GM19395 (cell line): Measurements from ENCODE around the gene RCC2.
"Not testable (repeated sequence)": the region's sequence is repeated elsewhere in the genome, so short reads cannot be mapped to it uniquely, and the experiment has no call there.

Experiments used
- ATAC-seq: cut with Tn5 transposase; IDR thresholded peaks from one replicate; pipeline ENCODE4 v1.9.1; 2021; ENCODE audit warnings: mild to moderate bottlenecking, moderate library complexity; ENCODE audit not compliant: unreplicated experiment

The RCC2 gene

DNA sequence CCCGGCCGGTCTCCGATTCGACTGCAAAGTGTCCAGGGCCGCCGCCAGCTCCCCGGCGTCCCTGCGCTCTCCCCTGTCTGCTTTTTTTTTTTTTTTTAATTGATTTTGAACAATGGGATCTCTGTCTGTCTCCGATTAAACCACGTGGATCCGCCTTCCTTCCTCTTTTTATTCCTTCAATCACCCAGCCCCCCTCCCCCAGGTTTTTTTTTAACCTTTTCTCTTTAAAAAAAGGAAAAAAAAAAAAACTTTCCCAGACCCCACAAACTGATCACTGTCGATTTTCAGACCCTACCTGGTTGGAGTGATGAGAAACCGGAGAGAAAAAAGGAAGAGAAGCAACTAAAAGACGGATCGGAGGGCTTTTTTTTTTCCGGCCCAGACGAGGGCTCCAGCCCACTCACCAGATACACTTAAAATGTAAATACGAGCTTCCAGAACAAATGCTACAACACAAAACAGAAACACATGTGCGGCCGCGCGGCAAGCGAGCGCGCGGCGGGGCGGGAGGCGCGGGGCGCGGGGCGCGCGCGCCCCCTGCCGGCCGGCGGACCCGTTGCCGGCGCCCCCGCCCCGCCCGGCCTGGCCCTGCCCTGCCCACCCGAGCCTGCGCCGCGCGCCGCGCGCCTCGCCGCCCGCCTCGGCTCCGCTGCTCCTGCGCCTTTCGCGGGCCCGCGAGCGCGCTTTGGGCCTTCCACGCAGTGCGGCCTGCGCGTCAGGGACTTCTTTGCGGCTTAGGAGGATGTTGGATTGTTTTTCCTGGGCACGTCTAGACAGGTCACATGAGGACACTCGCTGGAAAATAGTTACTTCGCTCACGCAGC is at the start of gene RCC2:
RCC2 (minus strand) TSS at position 428 of the 824 bp plus-strand sequence. CDS start 1,163 bp downstream, outside the sequence.
- ATAC-seq = no peak

GRCh38 chr1:17486242-17486641 is 46.8 kb upstream of the RCC2 start:
- ATAC-seq = no peak

- no peak for ATAC-seq
Observed at GRCh38 chr1:17485281-17485680, 45.8 kb upstream of the RCC2 start.

DNA sequence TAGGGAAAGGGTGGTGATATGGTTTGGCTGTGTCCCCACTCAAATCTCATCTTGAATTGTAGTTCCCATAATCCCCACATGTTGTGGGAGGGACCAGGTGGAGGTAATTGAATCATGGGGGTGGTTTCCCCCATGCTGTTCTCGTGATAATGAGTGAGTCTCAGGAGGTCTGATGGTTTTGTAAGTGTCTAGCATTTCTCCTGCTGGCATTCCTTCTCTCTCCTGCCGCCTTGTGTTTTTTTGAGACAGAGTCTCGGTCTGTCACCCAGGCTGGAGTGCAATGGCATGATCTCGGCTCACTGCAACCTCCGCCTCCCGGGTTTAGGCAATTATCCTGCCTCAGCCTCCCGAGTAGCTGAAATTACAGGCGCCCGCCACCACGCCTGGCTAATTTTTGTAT is 42.5 kb upstream of the RCC2 start:
- ATAC-seq = not testable (repeated sequence)

DNA sequence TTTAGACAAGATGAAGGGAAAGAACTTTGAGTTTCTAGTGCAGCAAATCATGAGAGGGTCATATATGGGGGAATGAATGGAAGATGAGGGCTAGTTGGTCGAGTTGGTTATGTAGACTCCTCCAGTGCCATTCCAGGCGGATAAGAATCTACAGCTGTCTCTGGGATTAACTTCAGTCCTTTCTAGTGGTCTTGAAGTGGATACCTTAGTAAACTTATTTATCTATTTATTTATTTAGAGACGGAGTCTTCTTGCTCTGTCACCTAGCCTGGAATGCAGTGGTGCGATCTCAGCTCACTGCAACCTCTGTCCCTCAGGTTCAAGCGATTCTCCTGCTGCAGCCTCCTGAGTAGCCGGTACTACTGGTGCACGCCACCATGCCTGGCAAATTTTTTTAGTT is 41.4 kb upstream of the RCC2 start:
- no peak for ATAC-seq

DNA sequence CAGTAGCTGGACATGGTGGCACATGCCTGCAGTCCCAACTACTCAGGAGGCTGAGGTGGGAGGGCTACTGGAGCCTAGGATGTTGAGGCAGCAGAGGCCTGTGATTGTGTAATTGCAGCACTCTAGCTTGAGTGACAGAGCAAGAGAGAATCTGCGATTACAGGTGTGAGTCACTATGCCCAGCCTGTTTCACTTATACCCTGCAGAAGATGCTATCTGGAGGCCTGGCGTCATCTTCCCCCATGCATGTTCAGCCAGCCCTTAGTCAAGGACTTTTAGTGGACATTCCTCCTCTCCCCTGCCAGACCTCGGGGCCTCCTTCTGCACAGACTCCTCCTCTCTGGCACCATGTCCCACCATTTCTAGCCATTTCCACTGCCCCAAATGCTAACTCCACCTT is 36.3 kb upstream of the RCC2 start:
- ATAC-seq = no peak

GRCh38 chr1:17474836-17475555 is 35.5 kb upstream of the RCC2 start:
- not testable (repeated sequence) for ATAC-seq

DNA sequence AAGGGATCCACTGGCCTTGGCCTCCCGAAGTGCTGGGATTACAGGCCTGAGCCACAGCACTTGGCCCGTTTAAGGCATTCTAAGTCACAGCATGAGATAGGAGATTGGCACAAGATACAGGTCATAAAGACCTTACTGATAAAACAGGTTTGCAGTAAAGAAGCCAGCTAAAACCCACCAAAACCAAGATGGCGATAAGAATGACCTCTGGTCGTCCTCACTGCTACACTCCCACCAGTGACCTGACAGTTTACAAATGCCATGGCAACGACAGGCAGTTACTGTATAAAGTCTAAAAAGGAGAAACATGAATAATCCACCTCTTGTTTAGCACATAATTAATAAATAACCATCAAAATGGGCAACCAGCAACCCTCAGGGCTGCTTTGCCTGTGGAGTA is 33.3 kb upstream of the RCC2 start:
- no peak for ATAC-seq

GRCh38 chr1:17471393-17471792 is 31.9 kb upstream of the RCC2 start:
- ATAC-seq = no peak

- no peak for ATAC-seq
Observed at GRCh38 chr1:17470021-17470799, 30.7 kb upstream of the RCC2 start.

- not testable (repeated sequence) for ATAC-seq
Observed at GRCh38 chr1:17468357-17469265, 29.1 kb upstream of the RCC2 start.

DNA sequence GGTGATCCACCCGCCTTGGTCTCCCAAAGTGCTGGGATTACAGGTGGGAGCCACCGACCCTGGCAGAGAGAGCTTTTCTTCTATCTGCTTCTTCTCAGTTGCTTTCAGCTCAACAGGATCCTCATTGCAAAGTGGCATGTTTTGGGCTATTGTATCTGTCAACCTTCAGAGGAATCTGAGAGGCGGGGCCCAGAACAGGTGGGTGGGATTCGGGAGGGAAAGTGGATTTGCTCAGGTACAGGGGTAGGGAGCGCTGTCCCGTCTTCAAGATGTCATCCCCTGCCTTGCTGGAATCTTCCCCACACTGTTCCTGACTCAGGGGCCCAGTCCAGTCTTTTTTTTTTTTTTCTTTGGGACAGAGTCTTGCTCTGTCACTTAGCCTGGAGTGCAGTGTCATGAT is 26.9 kb upstream of the RCC2 start:
- ATAC-seq = no peak

- no peak for ATAC-seq
Observed at GRCh38 chr1:17465228-17465627, 25.8 kb upstream of the RCC2 start.

DNA sequence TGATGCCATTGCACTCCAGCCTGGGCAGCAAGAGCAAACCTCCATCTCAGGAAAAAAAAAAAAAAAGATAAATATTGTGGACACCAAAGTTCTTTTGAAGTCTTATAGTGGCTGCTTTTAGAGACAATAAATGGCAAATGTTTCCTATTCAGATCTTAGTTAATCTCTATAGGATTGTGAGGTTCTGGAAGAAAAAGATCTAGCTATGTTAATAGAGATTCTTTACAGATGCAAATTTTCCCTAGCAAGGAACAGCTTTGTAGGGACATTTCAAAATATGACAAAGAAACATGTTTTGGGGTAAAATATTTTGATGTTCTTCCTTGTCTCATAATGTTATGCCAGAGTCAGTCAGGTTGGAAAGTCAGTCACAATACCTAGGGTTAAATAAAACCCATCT is 24.5 kb upstream of the RCC2 start:
- ATAC-seq = no peak

- no peak for ATAC-seq
Observed at GRCh38 chr1:17462669-17463068, 23.2 kb upstream of the RCC2 start.

- no peak for ATAC-seq
Observed at GRCh38 chr1:17460219-17460618, 20.7 kb upstream of the RCC2 start.

DNA sequence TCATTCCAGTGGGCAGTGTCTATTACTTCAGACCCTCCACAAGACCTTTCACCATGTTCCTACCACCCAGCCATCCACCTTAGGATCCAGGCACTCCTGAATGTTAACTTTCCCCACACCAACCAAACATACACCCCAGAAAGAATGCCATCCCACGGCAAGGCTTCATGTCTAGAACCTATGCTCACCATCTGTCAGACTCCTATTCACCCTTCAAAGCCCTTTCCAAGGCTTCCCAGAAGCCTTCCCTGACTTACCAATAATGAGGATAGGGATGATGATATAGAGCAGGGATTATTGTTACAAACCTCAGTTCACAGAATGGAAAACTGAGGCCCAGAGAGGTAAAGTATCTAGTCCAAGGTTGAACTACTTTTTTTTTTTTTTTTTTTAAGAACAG is 19.3 kb upstream of the RCC2 start:
- ATAC-seq = no peak

- no peak for ATAC-seq
Observed at GRCh38 chr1:17452686-17453085, 13.2 kb upstream of the RCC2 start.

DNA sequence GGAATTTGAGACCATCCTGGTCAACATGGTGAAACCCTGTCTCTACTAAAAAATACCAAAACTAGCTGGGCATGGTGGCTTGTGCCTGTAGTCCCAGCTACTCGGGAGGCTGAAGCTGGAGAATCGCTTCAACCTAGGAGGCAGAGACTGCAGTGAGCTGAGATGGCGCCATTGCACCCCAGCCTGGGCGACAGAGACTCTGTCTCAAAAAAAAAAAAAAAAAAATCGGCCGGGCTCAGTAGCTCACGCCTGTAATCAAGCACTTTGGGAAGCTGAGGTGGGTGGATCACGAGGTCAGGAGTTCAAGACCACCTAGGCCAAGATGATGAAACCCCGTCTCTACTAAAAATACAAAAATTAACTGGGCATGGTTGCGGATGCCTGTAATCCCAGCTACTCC is 12.7 kb upstream of the RCC2 start:
- not testable (repeated sequence) for ATAC-seq

- no peak for ATAC-seq
Observed at GRCh38 chr1:17451731-17452130, 12.3 kb upstream of the RCC2 start.
